ENCODE data around the gene AGAP4. TPM values are rescaled to one million over a fixed set of nuclear protein-coding genes. Genes with fewer than 3 reads are reported as not detected.
"Not testable (repeated sequence)": the region's sequence is repeated elsewhere in the genome, so short reads cannot be mapped to it uniquely, and the experiment has no call there.

Gene AGAP4
- total and polyA plus RNA-seq, 8 donors, result 15.0 to 63.4 (median 42.5) TPM

DNA sequence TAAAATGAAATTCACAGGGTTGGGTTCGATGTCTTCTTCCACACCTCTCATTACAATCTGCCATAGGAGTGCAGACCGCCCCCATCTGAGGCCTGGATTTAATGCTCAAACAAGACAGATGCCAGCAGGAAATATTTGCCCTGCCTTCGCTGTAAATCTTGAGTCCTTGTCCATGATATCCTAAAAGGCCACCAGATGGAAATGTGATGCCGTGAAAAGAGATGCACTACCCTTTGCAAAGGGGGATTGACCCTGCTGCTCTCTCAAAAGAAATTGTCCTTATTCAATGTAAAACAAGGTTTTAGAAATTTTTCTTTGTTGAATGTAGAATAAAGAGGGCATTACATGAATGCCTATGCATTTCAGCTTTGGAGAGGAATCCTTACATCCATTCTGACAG, 37.5 kb downstream of the AGAP4 start:
- Histone ChIP-seq H3K36me3 (no peaks in the 10 kb centered on the region), H3K27ac (no peak overlapping the region), H3K9me3 (no peaks in the 10 kb centered on the region), H3K4me3 (no peak overlapping the region), H3K4me1 (no peaks in the 10 kb centered on the region), H3K27me3 (no peaks in the 10 kb centered on the region)
- ATAC-seq (no peak), DNase-seq (no peak)
- intact Hi-C loops (cut with DNase I), result no loop called here
- no peak for TF ChIP-seq CTCF (IDR thresholded peaks at IDR 0.05)

- H3K4me1 ChIP-seq; H3K27ac ChIP-seq; ATAC-seq; intact Hi-C loops (cut with DNase I); H3K27me3 ChIP-seq; H3K36me3 ChIP-seq; H3K4me3 ChIP-seq; DNase-seq; H3K9me3 ChIP-seq: not testable (repeated sequence)
Measured at GRCh38 chr10:45804996-45805395, 42.3 kb downstream of the AGAP4 start.

- H3K4me3 ChIP-seq; intact Hi-C loops (cut with DNase I); H3K9me3 ChIP-seq; H3K4me1 ChIP-seq; H3K36me3 ChIP-seq; H3K27ac ChIP-seq; H3K27me3 ChIP-seq: not testable (repeated sequence)
- DNase-seq (peak in 1 of 4 donors; percentile 4), ATAC-seq (peak; percentile 37)
Measured at GRCh38 chr10:45803060-45804010, 44.0 kb downstream of the AGAP4 start.

GRCh38 chr10:45794761-45795160, 52.5 kb downstream of the AGAP4 start:
- H3K4me3 ChIP-seq; H3K27me3 ChIP-seq; H3K4me1 ChIP-seq; ATAC-seq; H3K27ac ChIP-seq; H3K9me3 ChIP-seq; intact Hi-C loops (cut with DNase I): not testable (repeated sequence)
- peaks cover 0 to 41% of the 10 kb centered on the region in 2 donors for H3K36me3 ChIP-seq
- peak in 2 of 4 donors; percentile 4 to 18 for DNase-seq

DNA sequence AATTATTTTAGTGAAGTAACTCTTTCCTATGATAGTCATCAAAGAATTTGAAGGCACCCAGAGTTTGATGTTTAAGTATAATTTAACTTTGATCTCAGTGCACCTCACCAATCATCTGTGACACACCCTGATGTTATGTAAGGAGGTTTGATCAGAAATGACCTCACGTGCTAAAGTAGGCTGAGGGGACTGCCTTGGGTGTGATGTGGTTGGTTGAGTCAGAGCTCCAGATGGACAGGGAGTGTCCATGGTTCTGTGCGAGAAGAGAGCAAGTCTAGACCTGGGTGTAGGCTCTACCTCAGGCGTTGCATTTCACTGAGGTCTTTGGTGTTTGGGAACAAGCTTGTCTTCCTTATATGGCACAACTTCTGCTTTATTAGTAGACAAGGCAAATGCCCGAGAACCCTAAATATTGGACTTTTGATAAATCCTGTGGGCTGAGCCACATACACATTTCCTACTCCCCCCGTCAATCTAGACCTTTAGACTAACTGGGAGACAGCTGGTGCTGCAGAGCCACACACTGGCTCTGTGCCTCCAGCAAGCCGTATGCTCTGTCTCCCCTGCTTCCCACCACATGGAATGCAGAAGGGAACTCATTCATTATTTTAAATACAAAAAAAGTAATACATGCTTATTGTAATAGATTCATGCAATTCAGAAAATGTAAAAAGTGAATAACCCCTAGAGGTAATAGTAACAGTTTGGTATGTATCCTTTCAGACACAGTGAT, 56.4 kb downstream of the AGAP4 start:
- ATAC-seq; intact Hi-C loops (cut with DNase I): not testable (repeated sequence)
- H3K36me3 ChIP-seq, result peaks cover 0 to 73% of the 10 kb centered on the region in 2 donors

DNA sequence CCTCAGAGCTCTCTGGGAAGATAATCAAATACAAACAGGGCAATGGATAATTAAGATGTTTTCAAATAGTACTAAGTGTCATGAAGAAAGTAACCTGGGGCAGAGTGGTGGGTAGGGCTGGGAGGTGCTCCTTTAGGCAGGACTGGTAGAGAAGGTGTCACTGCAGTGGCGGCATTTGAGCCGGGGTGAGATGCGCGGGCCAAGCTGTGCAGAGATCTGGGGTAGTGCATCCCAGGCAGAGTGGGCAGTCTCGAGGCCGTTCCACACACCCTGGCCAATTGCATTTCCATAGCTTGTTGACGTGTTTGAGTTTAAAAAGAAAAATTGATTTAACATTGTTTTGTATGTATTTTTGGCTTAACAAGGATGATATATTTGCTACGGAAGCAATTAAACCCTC, 57.3 kb downstream of the AGAP4 start:
- DNase-seq; H3K27ac ChIP-seq; H3K4me3 ChIP-seq; ATAC-seq; intact Hi-C loops (cut with DNase I); H3K4me1 ChIP-seq; H3K27me3 ChIP-seq; H3K9me3 ChIP-seq: not testable (repeated sequence)
- H3K36me3 ChIP-seq, result peaks cover 0 to 81% of the 10 kb centered on the region in 2 donors

More for the DNA sequence above, 56.4 kb downstream of the AGAP4 start:
- not testable (repeated sequence) for H3K4me3 ChIP-seq, H3K27me3 ChIP-seq, H3K27ac ChIP-seq, DNase-seq, H3K4me1 ChIP-seq, H3K9me3 ChIP-seq

DNA sequence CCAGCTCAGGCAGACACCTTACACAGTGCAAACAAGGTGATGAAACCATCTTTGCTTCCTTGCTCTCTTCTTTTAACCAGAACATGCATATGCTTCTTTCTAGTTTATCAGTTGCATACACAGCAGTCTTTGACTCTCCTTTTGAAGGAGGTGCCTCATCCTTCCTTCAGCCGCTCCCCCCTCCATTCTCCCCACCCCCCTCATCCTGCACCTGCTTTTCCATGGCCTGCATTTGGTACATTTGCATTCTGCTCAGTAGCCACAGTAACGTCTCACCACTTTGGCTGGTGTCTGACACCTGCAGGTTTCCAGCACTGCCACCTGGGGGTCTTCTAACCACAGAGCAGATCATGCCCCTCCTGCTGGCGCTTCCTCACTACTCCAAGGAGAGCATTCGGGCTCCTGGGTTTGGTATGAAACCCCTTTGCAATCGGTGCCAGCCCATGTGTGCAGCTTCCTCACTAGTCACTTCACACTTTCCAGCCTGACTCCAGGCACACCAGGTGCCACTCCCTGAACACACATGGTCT, 60.0 kb downstream of the AGAP4 start:
- ATAC-seq; H3K4me3 ChIP-seq; H3K9me3 ChIP-seq; H3K27ac ChIP-seq; DNase-seq; H3K27me3 ChIP-seq; H3K4me1 ChIP-seq; intact Hi-C loops (cut with DNase I): not testable (repeated sequence)
- peaks cover 0 to 76% of the 10 kb centered on the region in 2 donors for H3K36me3 ChIP-seq

GRCh38 chr10:45786217-45786616, 61.1 kb downstream of the AGAP4 start:
- H3K4me1 ChIP-seq; DNase-seq; H3K27ac ChIP-seq; H3K9me3 ChIP-seq; ATAC-seq; H3K27me3 ChIP-seq; intact Hi-C loops (cut with DNase I); H3K4me3 ChIP-seq: not testable (repeated sequence)
- H3K36me3 ChIP-seq, result peaks cover 0 to 65% of the 10 kb centered on the region in 2 donors

Other genes with a start within 250 kb of the AGAP4 start
- 10 to 100 TPM; 13.7 to 15.8 TPM for gene ZFAND4, start 174.7 kb downstream of the AGAP4 start, total RNA-seq
- gene ZFAND4, start 174.7 kb downstream of the AGAP4 start, polyA plus RNA-seq (ENCODE audit: insufficient read length in 6 of 6), result 10 to 100 TPM; 11.9 to 15.8 (median 13.8) TPM
- 10 to 100 TPM; 46.4 to 54.2 TPM for gene WASHC2C, start 120.2 kb downstream of the AGAP4 start, total RNA-seq
- 10 to 100 TPM; 47.9 to 61.1 (median 54.0) TPM for gene WASHC2C, start 120.2 kb downstream of the AGAP4 start, polyA plus RNA-seq (ENCODE audit: insufficient read length in 6 of 6)
- gene TIMM23, start 125.0 kb upstream of the AGAP4 start, total RNA-seq, result 10 to 100 TPM; 42.8 to 48.1 TPM
- 10 to 100 TPM; 43.7 to 50.1 (median 45.0) TPM for gene TIMM23, start 125.0 kb upstream of the AGAP4 start, polyA plus RNA-seq (ENCODE audit: insufficient read length in 6 of 6)
- gene NCOA4, start 183.1 kb upstream of the AGAP4 start, total RNA-seq, result 100 to 1,000 TPM; 174 to 196 TPM
- gene NCOA4, start 183.1 kb upstream of the AGAP4 start, polyA plus RNA-seq (ENCODE audit: insufficient read length in 6 of 6), result 100 to 1,000 TPM; 150 to 187 (median 174) TPM
- 10 to 100 TPM in 1 of 2 donors, not detected in 1; 17.1 TPM for gene MSMB, start 198.8 kb upstream of the AGAP4 start, total RNA-seq
- gene MSMB, start 198.8 kb upstream of the AGAP4 start, polyA plus RNA-seq (ENCODE audit: insufficient read length in 6 of 6), result not detected